NB4 (cell line): ENCODE data around the gene LRMDA.

Source experiments
- CTCF ChIP-seq: IDR thresholded peaks from one replicate; pipeline ENCODE4 v1.5.1; 2012; ENCODE audit warnings: low read depth, low read length
- MAX ChIP-seq: IDR thresholded peaks from 2 replicates; pipeline ENCODE4 v1.6.1; 2011; ENCODE audit warnings: low read depth, low read length
- POLR2A ChIP-seq: IDR thresholded peaks from 2 replicates; pipeline ENCODE4 v1.6.1; 2011; ENCODE audit warnings: mild to moderate bottlenecking; ENCODE audit not compliant: insufficient read length; ENCODE audit errors: extremely low read depth

DNA sequence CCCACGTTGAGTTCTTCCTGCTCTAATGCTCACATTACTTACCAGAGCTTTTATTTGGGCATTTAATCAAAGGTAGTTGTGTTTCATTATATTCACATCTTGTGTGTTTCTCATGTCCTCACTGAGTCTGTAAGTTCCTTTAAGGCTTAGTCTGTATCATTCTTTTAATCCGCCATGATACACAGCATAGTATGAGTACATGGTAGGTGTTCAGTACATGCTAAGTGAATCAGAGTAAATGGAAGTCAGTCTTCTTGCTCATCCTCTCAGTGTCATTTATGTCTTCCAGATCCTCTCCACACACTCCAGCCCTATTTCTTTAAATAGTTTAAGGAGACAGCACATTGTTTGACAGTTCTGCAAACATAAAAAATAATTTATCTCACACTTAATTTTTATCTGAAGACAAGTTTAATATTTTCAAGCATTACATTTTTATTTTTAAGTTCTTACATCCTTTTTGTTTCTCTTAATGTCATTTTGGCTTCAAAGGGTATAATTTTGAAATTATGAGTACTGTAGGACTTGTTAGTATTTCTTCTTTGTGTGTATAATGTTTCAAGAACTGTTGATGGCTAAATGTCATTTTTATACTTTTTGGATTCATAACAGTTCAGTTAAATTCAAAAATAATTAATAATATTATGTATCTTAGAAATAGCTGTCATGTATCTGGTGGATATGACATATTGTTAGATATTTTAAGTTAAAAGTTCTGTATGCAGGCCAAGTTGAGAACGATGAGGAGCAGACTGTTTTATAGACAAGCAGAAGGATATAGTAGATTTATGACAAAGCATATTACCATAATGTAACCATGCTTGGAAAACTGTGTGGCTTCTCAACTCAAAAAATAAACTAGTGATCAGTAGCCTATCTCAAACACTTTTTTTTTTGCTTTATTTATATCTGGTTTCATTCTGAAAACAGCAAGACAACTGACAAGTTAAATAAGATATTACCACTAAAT lies 342.7 kb downstream of the LRMDA start:
- TF ChIP-seq POLR2A (no peak), CTCF (no peak), MAX (no peak)
